GM19193 (cell line): ENCODE measurements around the gene DUSP10.

Experiments
- POLR2A ChIP-seq: IDR thresholded peaks from 4 replicates; pipeline ENCODE4 v1.6.1; 2011; ENCODE audit not compliant: insufficient read depth, insufficient read length; ENCODE audit errors: extremely low read depth

The DUSP10 gene

GRCh38 chr1:221697923-221698425 is 43.9 kb downstream of the DUSP10 start:
- TF ChIP-seq POLR2A, result peak; percentile 11

- TF ChIP-seq POLR2A, result no peak
These were observed 45.0 kb downstream of the DUSP10 start for GRCh38 chr1:221696718-221697461.

- no peak for TF ChIP-seq POLR2A
These were observed 45.9 kb downstream of the DUSP10 start for GRCh38 chr1:221696027-221696426.

GRCh38 chr1:221695301-221695700 is 46.6 kb downstream of the DUSP10 start:
- TF ChIP-seq POLR2A, result no peak

GRCh38 chr1:221694109-221694508 is 47.8 kb downstream of the DUSP10 start:
- no peak for TF ChIP-seq POLR2A

- TF ChIP-seq POLR2A, result no peak
These were observed 48.8 kb downstream of the DUSP10 start for GRCh38 chr1:221693087-221693486.

- TF ChIP-seq POLR2A, result no peak
These were observed 49.2 kb downstream of the DUSP10 start for GRCh38 chr1:221692643-221693042.

- TF ChIP-seq POLR2A, result no peak
These were observed 50.6 kb downstream of the DUSP10 start for GRCh38 chr1:221691261-221691660.

- no peak for TF ChIP-seq POLR2A
These were observed 51.0 kb downstream of the DUSP10 start for GRCh38 chr1:221690858-221691257.

GRCh38 chr1:221689138-221689537 is 52.8 kb downstream of the DUSP10 start:
- TF ChIP-seq POLR2A, result no peak

GRCh38 chr1:221688488-221688843 is 53.4 kb downstream of the DUSP10 start:
- no peak for TF ChIP-seq POLR2A

GRCh38 chr1:221687836-221688487 is 53.9 kb downstream of the DUSP10 start:
- no peak for TF ChIP-seq POLR2A

- TF ChIP-seq POLR2A, result no peak
These were observed 58.2 kb downstream of the DUSP10 start for GRCh38 chr1:221683681-221684080.

- TF ChIP-seq POLR2A, result no peak
These were observed 61.8 kb downstream of the DUSP10 start for GRCh38 chr1:221680085-221680484.

GRCh38 chr1:221678014-221678413 is 63.9 kb downstream of the DUSP10 start:
- TF ChIP-seq POLR2A, result no peak
